Astrocyte (in vitro differentiated cells and primary cell): ENCODE results near the gene FBXO34.

ENCODE experiments used
- CTCF ChIP-seq: IDR thresholded peaks from 2 replicates; pipeline ENCODE4 v1.5.1; 2011; ENCODE audit warnings: low read depth, mild to moderate bottlenecking, inconsistent platforms, low read length, moderate library complexity; ENCODE audit not compliant: insufficient read depth
- EZH2 ChIP-seq: IDR thresholded peaks from 2 replicates; pipeline ENCODE4 v1.6.1; 2012; ENCODE audit warnings: mild to moderate bottlenecking, low read length, inconsistent platforms; ENCODE audit not compliant: insufficient read depth

DNA sequence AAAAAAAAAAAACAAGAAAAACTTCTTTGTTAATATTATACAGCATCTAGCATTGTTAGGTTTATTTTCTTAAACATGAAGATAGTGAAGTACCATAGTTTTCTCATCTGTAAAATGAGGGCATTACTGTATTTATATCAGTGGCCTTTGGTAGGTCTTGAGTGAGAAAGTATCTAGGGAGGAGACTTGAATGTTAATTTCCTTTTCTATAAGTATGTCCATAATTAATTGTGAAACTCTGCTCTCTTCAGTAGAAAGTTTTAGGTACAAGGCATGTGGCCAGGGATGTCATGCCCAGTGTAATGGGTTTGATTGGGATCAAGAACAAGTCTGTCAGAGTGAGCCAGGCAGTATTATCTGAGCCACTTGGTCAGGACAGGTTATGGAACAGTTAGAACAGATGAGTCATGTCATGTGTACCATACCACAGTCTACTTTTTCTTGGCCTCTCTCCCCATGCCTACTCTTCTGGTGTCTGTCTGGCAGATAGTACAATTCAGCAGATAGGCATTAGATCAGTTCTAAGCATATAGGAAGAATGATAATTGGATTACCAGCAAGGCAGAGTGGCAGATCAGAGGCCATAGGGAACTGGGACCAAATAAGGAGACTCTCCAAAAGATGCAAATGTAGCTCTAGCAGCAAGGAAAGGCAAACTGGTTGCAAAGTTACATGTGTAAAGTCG is 30.4 kb downstream of the FBXO34 start:
- TF ChIP-seq CTCF (no peak), EZH2 (no peak)
